ENCODE results near the gene ZNF148. TPM values are rescaled to one million over a fixed set of nuclear protein-coding genes. Genes with fewer than 3 reads are reported as not detected.

The ZNF148 gene
- total RNA-seq, 1 experiment from 2014 or later: 47.8 TPM

DNA sequence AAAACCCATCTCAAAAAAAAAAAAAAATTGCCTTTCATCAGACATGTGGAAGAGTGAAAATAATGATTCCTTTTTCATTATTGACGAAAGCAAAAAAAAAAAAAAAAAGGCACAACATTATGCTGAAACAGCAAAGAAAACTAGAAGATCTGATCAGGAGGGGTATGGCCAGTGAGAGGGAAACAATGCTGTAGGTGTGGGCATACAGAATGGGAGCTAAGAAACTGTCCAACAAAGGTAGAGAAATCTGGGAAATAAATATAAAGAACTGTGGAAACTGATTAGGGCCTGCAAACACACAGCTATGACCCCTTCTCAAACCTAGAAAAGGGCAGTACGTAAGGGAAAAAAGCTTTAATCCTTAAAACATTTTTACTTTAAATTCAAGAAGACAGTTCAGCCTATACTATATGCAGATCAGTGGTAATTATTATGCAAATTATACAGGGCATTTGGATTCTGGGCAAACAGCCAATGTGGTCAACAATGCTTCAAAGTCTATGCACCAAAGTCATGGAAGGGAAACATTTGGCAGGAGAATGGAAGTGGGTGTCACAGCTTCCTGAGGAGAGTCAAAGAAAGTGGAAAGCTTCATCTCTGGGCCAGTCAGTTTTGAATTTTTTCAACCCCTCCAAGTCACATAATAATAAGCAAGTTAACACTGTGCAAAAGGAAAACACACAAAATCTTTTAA, 94.3 kb downstream of the ZNF148 start:
- TF ChIP-seq, protein P1, sequence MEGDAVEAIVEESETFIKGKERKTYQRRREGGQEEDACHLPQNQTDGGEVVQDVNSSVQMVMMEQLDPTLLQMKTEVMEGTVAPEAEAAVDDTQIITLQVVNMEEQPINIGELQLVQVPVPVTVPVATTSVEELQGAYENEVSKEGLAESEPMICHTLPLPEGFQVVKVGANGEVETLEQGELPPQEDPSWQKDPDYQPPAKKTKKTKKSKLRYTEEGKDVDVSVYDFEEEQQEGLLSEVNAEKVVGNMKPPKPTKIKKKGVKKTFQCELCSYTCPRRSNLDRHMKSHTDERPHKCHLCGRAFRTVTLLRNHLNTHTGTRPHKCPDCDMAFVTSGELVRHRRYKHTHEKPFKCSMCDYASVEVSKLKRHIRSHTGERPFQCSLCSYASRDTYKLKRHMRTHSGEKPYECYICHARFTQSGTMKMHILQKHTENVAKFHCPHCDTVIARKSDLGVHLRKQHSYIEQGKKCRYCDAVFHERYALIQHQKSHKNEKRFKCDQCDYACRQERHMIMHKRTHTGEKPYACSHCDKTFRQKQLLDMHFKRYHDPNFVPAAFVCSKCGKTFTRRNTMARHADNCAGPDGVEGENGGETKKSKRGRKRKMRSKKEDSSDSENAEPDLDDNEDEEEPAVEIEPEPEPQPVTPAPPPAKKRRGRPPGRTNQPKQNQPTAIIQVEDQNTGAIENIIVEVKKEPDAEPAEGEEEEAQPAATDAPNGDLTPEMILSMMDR (conservative IDR thresholded peaks at IDR 0.05; ENCODE audit: low read depth, low read length): no peak
- TF ChIP-seq EZH2 (IDR thresholded peaks at IDR 0.05; ENCODE audit: borderline replicate concordance, low read depth, low read length, poor library complexity, severe bottlenecking): no peak
- no peak overlapping the region for H3K4me3 ChIP-seq (ENCODE audit: low read depth, low read length, poor library complexity, severe bottlenecking)
- peaks cover 4% of the 10 kb centered on the region for H3K36me3 ChIP-seq (ENCODE audit: insufficient read depth, low read length, poor library complexity, severe bottlenecking)
- POLR2A ChIA-PET (ENCODE audit: low non-redundant PET): no interaction called here
- no peaks in the 10 kb centered on the region for H3K27me3 ChIP-seq (replicated peaks; ENCODE audit: insufficient read depth, low read depth, low read length, poor library complexity)
- peak; percentile 95 for DNase-seq (ENCODE audit: low spot score)
- no TSS peak for BruUV-seq (replicated peaks)
- peak overlapping the region; percentile 65 for H3K27ac ChIP-seq (ENCODE audit: low read depth, low read length, poor library complexity, severe bottlenecking)
- H3K9me3 ChIP-seq (ENCODE audit: low read depth, low read length, poor library complexity, severe bottlenecking): no peaks in the 10 kb centered on the region
- CTCF ChIA-PET: interaction anchor here (0.6 to 0.7 kb wide), 2 partner anchors 43 to 158 kb away, joined by 4 to 8 read pairs; no protein-coding TSS in a partner anchor
- peaks cover 35% of the 10 kb centered on the region for H3K4me1 ChIP-seq (ENCODE audit: insufficient read depth, low read length, poor library complexity, severe bottlenecking)
- intact Hi-C loops (cut with micrococcal nuclease; ENCODE audit: unreplicated experiment): no loop called here

DNA sequence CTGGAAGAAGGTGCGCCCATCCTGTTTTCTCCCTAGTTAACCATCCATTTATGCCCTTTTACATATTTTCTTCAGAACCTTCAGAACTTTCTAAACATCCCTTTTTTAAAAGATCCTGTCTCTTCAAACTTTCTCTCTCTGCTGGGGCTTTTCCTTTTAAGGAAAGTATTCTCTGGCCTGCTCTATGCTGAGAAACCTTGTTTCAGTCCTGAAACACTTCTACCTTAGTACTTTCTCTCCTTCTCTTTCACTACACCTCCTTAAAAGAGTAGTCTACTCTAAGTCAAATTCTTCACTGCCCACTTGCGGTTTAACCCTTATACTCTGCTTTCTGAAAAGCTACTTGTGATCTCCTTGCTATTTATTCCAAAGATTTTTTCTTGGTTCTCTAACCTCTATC, 97.0 kb downstream of the ZNF148 start:
- peaks cover 4% of the 10 kb centered on the region for H3K36me3 ChIP-seq (ENCODE audit: insufficient read depth, low read length, poor library complexity, severe bottlenecking)
- ChIA-PET CTCF (no interaction called here), POLR2A (ENCODE audit: low non-redundant PET) (no interaction called here)
- TF ChIP-seq EZH2 (IDR thresholded peaks at IDR 0.05; ENCODE audit: borderline replicate concordance, low read depth, low read length, poor library complexity, severe bottlenecking): no peak
- TF ChIP-seq, protein P1 (conservative IDR thresholded peaks at IDR 0.05; ENCODE audit: low read depth, low read length): no peak
- DNase-seq (ENCODE audit: low spot score): no peak
- H3K27ac ChIP-seq (ENCODE audit: low read depth, low read length, poor library complexity, severe bottlenecking): no peak overlapping the region
- BruUV-seq (replicated peaks): no TSS peak
- no peak overlapping the region for H3K4me3 ChIP-seq (ENCODE audit: low read depth, low read length, poor library complexity, severe bottlenecking)
- no peaks in the 10 kb centered on the region for H3K9me3 ChIP-seq (ENCODE audit: low read depth, low read length, poor library complexity, severe bottlenecking)
- peaks cover 32% of the 10 kb centered on the region for H3K4me1 ChIP-seq (ENCODE audit: insufficient read depth, low read length, poor library complexity, severe bottlenecking)
- intact Hi-C loops (cut with micrococcal nuclease; ENCODE audit: unreplicated experiment): no loop called here
- H3K27me3 ChIP-seq (replicated peaks; ENCODE audit: insufficient read depth, low read depth, low read length, poor library complexity): no peaks in the 10 kb centered on the region

DNA sequence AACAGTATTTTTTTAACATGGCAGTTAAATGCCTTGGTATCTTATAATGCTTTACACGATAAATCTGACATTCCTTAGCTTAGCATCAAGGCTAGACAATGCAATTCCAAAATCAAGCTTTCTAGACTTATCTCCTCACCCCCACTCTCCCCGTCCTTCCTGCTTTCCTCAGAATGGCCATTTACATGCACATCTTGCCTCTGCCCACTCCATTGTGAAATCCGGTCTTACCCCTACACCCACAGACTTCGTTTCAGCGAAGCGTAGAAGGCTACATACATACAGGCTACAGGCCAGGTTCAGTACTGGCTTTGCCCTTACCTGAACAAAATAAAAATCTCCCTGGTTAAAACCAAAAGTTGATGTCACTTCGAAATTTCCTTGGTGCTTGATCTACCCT, 104.0 kb downstream of the ZNF148 start:
- no peak overlapping the region for H3K4me3 ChIP-seq (ENCODE audit: low read depth, low read length, poor library complexity, severe bottlenecking)
- no peak for DNase-seq (ENCODE audit: low spot score)
- no peaks in the 10 kb centered on the region for H3K4me1 ChIP-seq (ENCODE audit: insufficient read depth, low read length, poor library complexity, severe bottlenecking)
- no TSS peak for BruUV-seq (replicated peaks)
- POLR2A ChIA-PET (ENCODE audit: low non-redundant PET): no interaction called here
- H3K27ac ChIP-seq (ENCODE audit: low read depth, low read length, poor library complexity, severe bottlenecking): no peak overlapping the region
- CTCF ChIA-PET: no interaction called here
- peaks cover 3% of the 10 kb centered on the region for H3K9me3 ChIP-seq (ENCODE audit: low read depth, low read length, poor library complexity, severe bottlenecking)
- H3K36me3 ChIP-seq (ENCODE audit: insufficient read depth, low read length, poor library complexity, severe bottlenecking): no peaks in the 10 kb centered on the region
- intact Hi-C loops (cut with micrococcal nuclease; ENCODE audit: unreplicated experiment): no loop called here
- TF ChIP-seq EZH2 (IDR thresholded peaks at IDR 0.05; ENCODE audit: borderline replicate concordance, low read depth, low read length, poor library complexity, severe bottlenecking): no peak
- TF ChIP-seq, protein P1 (conservative IDR thresholded peaks at IDR 0.05; ENCODE audit: low read depth, low read length): no peak
- H3K27me3 ChIP-seq (replicated peaks; ENCODE audit: insufficient read depth, low read depth, low read length, poor library complexity): no peaks in the 10 kb centered on the region
